Measurements from ENCODE around the gene MYO16.
"Not testable (repeated sequence)": the region's sequence is repeated elsewhere in the genome, so short reads cannot be mapped to it uniquely, and the experiment has no call there.

MYO16 gene

DNA sequence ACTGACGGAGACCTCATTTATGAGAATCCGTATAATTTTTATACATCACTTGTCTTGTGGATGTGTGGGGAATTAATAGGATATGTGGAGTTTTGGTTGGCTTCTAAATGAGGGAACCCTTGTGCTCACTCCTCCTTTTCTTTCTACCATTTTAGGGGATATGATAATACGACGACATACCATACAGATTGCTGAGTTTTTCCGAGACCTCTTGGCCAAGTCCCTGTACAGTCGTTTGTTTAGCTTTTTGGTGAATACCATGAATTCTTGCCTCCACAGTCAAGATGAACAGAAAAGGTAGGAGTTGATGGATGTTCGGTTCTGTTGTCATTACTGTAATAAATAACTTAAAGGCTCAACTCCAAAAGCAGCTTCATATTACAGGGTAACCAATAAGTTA, 335.2 kb downstream of the MYO16 start:
- no peak for DNase-seq (ENCODE audit: extremely low read depth in 1 of 2, low read depth in 1 of 2)

DNA sequence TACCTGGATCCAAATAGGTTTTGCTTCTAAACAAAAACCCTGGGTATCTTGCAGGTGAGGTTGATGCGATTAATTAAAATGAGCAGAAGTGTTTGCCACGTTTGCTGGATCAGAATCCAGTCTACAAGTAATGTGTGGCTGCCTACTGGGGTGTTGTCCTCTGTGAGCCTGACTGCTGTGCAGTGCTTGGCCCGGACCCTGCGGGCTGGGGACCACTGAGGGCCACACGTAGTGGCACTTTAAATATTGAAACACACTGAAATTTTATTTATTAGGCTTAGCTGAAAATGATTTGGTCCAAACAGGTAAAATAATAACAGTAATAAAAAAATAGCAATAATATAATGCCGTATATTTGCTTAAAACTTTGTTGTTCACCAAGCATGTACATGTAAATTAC, 338.0 kb downstream of the MYO16 start:
- no peak for DNase-seq (ENCODE audit: extremely low read depth in 1 of 2, low read depth in 1 of 2)

DNA sequence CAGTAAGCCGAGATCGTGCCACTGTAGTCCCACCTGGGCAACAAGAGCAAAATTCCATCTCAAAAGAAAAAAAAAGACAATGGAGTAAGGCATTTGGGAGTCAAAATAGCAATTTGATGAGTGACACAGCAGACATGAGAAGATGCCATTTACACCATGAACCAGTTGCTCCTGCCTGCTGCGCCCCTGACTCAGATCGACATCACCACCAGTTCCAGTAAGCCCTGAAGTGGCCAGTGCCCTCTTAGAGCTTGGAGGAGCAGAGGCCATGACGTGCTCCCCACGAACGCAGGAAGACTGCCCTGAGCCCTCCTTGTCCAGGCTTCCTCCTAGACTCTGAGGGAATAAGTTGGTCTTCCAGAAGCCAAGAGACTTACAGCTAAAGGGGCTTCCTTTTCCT, 339.2 kb downstream of the MYO16 start:
- no peak for DNase-seq (ENCODE audit: extremely low read depth in 1 of 2, low read depth in 1 of 2)

DNA sequence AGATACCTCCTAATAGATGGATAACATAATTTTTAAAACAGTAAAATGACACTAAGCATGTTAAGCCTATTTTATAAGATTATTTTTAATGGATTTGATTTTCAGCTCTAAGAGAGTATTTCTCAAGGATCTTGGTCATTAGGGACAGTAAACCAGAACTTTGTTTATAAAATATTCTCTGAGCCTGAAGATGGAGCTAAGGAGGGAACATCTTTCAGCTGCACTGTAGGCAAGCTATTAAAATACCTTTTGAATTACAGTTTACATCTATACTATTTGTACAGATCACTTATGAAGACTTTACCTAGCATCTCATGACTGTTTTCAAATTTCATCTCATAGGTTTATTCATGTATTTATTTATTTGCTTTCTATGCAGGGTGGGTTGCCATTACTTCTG, 345.3 kb downstream of the MYO16 start:
- DNase-seq (ENCODE audit: extremely low read depth in 1 of 2, low read depth in 1 of 2): no peak

DNA sequence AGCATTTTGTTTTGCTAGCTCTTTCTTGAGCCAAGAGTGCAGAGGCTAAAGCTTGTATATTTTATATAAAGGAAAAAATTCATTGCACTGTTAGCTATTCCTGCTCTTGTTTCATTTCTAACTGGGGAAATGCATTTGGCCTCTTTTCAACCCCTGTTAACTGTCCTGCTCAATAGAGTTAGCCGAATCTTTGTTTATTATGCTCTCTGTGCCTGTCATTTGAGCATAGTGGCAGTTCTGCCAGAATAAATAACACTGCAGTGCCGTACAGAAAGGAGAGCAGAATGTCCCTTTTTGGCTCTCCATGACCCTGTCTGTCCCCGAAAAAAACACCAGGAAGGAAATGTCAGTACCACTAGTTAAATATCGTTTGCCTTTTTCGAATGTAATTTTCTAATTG, 350.8 kb downstream of the MYO16 start:
- no peak for DNase-seq (ENCODE audit: extremely low read depth in 1 of 2, low read depth in 1 of 2)

DNA sequence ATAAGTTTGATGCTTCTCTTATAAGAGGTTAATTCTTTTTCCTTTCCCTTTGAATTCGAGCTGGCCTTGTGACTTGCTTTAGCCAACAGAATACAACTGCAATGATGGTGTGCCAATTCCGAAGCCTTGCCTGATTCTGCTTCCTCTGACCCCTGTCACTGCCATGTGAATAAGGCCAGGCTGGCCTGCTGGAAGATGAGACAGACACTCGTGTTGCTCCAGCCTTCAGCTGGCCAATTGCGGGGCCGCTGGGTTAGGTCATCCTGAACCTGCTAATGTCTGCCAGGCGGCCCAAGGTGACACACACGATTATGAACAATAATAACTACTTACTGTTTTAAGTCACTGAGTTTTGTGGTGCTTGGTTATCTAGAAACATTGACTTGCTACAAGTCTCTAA, 352.0 kb downstream of the MYO16 start:
- no peak for DNase-seq (ENCODE audit: extremely low read depth in 1 of 2, low read depth in 1 of 2)

DNA sequence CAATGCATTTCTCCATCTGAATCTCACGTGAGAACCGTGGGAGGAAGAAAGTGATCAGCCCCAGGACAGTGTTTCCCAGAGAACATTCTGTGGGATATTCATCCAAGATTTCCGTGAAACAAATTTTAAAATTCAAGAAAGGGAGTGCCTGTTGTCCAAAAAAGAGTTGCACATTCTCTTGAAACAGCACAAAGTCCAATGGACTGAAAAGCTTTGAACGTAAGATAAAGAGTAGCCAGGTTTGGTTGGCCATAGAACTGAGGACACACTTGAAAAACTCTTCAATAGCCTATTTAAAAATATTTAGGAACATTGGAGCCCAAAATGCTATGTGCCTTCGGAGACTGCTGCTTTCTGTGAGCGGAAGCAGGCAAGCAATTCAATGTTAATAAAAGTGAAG, 353.9 kb downstream of the MYO16 start:
- DNase-seq (ENCODE audit: extremely low read depth in 1 of 2, low read depth in 1 of 2): no peak

DNA sequence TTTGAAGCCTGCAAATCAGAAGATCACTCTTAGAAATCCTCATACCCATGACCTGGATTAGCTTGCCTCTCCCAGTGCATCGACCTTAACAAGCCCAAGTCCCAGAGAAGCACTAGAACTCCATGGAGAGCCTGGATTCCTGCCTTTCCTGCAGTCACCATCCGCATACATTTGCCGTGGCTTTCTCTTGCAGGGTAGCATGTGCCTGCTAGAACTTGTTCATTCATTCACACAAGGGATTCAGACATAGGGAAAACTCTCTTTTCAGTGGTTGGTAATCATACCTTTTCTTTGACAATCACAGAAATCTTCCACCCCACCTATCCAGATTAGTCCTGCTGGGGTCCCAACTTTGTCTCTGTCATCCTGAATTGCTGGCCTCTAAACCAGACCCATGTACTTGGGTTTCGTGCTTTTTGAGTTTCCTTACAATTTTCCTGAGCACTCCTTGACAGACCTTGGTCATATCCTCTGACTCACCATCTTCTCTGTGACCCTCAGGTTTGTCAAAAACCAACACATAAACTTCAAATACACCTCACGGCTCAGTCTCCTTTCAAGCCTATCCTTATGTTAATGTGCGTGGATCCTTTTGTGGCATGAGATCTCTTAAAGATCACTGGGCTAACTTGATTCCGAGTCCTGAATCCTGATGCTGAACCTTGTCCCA, 355.0 kb downstream of the MYO16 start:
- DNase-seq (ENCODE audit: extremely low read depth in 1 of 2, low read depth in 1 of 2): no peak

DNA sequence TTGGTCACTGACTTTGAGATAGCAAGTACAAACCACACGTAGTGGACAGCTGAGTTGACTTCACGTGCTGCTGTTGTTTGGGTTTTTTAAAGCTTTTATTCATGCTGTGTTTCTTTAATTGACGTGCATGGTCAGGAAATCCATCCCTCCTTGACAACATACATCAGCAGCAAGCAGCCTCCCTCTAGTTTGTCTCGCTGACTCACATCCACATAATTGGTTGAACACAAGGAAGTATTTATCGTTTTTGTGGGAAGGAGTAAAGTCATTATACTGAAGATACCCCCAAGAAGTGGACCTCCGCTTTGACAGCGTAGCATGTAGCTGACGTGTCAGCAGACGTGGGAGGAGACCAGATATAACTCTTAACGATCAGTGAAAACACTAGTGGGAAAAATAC, 355.8 kb downstream of the MYO16 start:
- DNase-seq (ENCODE audit: extremely low read depth in 1 of 2, low read depth in 1 of 2): no peak

DNA sequence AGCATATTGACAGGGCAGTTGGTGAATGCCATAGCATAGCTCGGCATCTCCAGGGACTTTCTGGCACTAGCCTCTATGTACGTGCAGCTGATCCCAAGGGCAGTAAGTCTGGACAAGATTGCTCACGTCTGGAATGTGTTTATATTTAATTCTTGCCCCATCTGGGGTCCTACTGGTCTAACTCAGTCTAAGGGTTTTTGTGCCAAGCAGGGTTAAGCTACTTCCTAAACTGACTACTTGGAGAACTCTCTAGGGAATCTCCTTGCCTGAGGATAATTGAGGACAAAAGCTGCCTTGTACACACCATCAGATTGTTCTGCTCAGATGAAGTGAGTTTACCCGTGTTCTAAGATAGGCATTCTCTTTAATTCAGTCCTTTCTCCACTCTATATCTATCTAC, 358.1 kb downstream of the MYO16 start:
- DNase-seq (ENCODE audit: extremely low read depth in 1 of 2, low read depth in 1 of 2): no peak

DNA sequence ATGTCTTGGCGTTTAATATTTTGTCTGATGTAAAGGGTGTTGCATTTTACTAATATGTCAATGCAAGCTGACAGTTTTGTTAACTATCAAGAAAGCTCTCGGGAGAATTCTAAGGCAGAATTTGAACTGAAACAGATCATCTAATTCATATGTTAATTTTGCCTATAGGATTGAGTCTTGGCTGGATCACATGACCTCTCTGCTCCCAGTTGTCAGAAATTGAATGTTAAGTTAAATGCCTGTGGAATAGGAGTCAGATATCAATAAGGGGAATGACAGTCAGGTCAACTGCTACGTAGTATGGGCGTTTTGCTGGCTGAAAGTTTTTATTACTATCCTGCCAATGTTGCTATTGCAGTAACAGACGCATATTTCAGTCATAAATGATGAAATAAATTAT, 358.5 kb downstream of the MYO16 start:
- no peak for DNase-seq (ENCODE audit: extremely low read depth in 1 of 2, low read depth in 1 of 2)

DNA sequence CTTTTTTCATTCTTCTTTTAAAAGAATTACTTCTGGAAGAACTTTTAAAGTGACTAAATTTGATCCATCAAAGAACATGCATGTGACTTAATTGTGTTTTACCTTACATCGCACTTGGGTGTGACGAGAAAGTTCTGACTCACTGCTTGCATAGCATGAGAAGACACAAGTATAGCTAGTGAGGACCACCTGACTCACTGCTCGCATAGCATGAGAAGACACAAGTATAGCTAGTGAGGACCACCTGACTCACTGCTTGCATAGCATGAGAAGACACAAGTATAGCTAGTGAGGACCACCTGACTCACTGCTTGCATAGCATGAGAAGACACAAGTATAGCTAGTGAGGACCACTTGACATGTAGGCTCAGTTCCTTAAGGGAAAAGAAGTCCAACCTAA, 362.0 kb downstream of the MYO16 start:
- DNase-seq (ENCODE audit: extremely low read depth in 1 of 2, low read depth in 1 of 2): not testable (repeated sequence)

DNA sequence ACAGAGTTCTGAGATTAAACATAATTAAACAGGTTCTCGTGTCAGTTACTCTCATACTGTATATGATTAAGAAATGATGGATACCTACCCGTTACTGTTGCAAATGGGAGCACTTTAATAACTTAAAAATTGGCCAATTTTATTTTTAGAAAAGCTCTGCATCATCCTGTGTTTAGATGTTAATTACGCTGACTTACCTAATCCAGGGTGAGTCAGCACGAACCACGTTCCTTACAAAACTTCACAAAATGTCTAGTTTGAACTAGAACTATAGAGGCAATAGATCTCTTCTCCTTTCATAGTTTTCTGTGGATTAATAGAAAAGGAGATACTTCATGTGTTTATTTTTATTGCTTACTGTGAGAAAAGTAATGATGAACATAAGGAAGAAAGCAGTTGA, 363.9 kb downstream of the MYO16 start:
- DNase-seq (ENCODE audit: extremely low read depth in 1 of 2, low read depth in 1 of 2): no peak

DNA sequence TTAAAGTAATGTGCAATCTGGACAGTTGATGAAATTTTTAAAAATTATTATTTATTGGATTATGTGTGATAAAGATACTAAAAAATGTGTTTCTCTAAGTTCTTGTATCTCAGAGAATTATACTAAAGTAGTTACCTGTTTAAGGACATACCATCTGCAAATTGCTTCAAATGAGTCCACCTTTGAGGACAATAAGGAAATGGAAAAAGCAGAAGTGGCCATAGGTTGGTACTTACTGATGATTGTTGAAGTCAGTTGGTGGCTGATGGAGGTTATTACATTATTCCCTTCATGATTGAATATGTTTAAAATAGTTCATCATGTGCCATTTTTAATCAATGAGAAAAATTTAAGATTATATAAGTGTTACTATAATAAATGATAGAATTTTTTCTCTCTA, 367.0 kb downstream of the MYO16 start:
- DNase-seq (ENCODE audit: extremely low read depth in 1 of 2, low read depth in 1 of 2): no peak

DNA sequence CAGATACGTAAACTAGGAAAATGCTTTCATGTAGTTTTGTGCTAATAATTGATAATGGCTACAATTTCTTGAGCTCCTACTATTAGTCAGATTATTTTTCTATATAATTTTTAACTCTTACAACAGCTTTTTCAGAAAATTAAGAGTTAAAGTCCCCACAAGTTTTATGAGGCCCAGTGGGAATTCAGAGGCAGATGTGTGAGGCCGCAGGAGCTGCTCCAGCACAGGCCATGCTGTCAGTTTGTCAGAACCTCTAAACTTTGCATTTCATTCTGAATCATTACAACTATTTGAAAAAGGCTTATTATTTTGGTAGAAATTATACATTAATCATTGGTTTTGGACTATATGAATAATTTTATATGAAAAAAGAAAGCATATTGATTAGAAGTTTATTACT, 370.8 kb downstream of the MYO16 start:
- no peak for DNase-seq (ENCODE audit: extremely low read depth in 1 of 2, low read depth in 1 of 2)

DNA sequence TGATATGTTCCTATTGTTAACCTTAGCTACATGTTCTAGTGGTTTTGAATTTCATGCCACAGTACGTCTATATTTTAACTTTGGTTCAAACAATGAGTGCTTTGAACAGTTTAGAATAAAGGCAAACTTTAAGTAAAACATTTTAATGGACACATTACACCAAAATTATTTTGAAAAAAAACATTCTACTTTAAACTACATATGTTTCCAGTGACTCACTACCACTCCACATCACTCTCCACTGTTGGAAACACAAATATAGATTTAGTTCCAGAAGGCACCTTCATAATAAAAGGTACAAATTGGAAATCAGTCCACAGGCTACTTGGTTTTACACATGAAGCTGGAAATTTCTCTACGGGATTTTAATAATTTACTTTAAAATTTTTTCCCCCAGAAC, 373.5 kb downstream of the MYO16 start:
- DNase-seq (ENCODE audit: extremely low read depth in 1 of 2, low read depth in 1 of 2): no peak

DNA sequence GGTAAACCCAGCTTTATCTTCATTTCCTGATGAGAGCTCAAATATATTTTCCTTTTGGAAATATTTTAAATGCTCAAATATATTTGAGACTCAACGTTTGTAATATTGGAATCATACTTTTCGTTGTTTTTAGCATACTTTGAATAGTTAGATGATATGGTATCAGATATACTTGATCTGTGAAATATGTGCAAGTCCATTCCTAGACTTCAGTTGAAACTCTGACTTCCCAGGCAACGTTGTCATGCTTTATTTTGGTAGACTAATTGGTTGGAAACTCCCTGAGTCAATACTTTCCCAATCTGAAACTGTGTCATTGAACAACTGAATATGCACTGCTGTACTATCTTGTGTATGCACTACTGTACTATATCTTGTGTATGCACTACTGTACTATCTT, 378.5 kb downstream of the MYO16 start:
- DNase-seq (ENCODE audit: extremely low read depth in 1 of 2, low read depth in 1 of 2): no peak

DNA sequence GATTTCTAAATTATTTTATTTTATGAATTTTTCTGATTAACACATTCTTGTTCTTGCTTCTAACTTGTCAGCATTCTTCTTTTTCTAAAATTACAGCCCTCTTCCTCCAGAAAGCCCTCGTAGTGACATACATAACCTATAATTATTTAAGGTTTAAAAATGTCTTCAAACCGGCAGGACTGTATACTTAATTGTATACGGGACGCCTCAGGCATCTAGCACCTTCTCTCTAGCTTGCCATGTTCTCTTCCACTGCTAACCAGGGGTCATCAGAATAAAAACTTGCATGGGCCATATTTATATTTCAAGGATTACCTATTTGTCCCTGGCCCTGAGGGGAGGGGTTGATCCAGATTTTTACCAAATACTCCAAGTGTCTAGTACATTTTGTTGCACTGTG, 380.3 kb downstream of the MYO16 start:
- no peak for DNase-seq (ENCODE audit: extremely low read depth in 1 of 2, low read depth in 1 of 2)

DNA sequence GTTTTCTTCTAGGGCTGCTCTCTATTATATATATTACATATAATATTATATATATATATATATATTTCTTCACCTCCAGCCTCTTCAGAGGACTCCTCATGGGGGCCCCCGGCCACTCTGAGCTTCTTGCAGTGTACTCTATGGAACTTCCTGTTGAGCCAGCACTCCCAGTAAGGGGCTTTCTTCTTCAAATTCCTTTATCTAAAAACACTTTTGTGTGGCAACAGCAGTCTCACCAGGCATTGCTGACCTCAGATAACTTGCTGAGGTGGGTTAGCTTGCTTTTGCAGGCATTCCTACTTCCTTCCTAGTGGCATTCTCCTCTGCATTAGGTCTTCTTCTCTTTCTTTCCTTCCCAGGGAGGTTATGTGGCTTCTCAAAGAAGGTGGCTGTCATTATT, 381.5 kb downstream of the MYO16 start:
- DNase-seq (ENCODE audit: extremely low read depth in 1 of 2, low read depth in 1 of 2): no peak

DNA sequence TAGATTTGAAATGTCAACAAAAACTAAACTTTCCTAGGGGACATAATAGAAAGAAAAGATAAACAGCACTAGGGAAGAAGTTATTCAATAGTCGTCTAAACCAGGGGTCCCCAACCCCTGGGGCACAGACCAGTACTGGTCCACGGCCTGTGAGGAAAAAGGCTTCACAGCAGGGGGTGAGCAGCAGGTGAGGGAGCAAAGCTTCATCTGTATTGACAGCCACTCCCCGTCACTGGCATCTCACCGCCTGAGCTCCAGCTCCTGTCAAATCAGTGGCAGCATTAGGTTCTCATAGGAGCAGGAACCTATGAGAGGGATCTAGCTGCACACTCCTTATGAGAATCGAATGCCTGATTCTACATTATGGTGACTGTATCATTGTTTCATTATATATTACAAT, 382.7 kb downstream of the MYO16 start:
- no peak for DNase-seq (ENCODE audit: extremely low read depth in 1 of 2, low read depth in 1 of 2)

DNA sequence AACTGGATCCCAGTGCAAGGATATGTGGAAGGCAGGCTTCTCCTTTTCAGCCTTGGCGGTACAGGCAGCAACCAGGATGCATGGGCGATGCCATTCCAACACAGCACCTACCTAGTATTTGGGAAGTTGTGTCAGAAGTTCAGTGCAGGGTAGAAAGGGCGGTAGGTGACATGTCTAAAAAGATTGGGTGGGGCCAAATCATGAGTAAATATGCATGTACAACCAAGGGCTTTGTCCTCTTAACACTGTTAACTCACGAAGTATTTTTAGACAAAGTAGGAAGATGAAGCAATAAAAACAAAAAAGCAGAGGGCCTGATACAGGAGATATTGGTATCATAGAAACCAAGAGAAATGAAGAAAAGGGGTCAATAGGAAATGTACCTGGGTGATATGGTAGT, 392.1 kb downstream of the MYO16 start:
- no peak for DNase-seq (ENCODE audit: extremely low read depth in 1 of 2, low read depth in 1 of 2)

DNA sequence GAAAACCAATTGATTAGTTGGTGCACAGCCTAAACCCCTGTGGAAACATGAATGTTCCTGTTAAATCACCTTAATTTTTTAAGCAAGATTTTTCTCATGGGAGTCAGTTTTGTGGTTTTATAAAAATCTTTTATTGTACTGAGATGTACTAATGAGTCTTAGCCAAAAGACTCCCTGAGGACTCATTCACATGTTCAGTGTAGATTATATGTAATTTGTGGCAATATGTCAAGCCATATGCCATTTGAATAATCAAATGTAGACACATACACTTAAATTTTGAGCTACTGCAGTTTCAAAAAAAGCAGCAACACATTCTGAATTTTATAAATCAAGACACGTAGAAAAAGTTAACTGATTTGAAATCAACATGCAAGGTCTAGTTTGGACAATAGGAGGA, 395.2 kb downstream of the MYO16 start:
- DNase-seq (ENCODE audit: extremely low read depth in 1 of 2, low read depth in 1 of 2): no peak

DNA sequence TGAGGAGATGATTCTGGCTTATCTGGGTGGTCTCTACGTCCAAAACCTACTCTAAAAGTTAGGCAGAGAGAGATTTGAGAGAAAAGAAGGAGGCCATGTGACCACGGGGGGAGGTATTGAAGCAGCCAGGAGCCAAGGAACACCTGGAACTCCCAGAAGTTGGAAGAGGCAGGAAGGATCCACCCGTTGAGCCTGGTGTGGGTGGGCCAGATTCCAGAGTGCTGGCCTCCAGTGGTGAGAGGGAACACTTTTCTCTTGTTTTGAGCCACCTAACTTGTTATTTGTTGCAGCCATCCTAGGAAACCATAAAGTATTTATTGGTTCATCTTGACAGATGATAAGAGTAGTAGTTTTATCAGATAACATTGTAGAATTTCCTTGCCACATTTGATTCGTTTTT, 396.9 kb downstream of the MYO16 start:
- DNase-seq (ENCODE audit: extremely low read depth in 1 of 2, low read depth in 1 of 2): no peak

DNA sequence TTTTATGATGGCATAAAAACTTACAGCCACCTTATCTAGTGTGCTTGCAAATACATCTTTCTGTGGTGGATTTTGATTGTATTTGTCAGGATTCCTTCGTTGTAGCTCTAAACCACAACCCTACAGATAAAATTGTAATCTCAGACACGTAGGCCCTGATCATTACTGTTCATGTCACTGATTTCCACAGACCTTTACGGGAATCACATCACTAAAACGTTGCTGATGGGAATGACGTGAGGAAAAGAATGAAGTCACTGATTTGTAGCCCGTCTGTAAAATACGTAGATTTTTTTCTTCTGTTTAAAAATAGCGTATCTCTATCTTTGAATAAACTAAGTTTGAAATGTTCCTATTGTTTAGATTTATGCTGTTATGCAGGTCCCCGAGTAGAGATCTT, 399.2 kb downstream of the MYO16 start:
- DNase-seq (ENCODE audit: extremely low read depth in 1 of 2, low read depth in 1 of 2): no peak

All from stimulated activated CD8-positive, alpha-beta memory T cell treated with anti-CD3 and anti-CD28 coated beads, Interleukin-7, amount 100 ng/mL, for 48 hours (primary cell).